H1 (cell line): ENCODE results near the gene RSAD2. TPM values are rescaled to one million over a fixed set of nuclear protein-coding genes. Genes with fewer than 3 reads are reported as not detected.

ENCODE experiments used
- CTCF ChIA-PET: fragments of 300-600 bp; sonication (Branson Sonifier 250); formaldehyde crosslinking; loops from one replicate; lab custom pipeline; 2021; ENCODE audit not compliant: partially characterized antibody; lab: Charles Lee
- POLR2A ChIA-PET: fragments of 300-600 bp; sonication (Branson Sonifier 250); formaldehyde crosslinking; loops from one replicate; lab custom pipeline; 2021; ENCODE audit warnings: inconsistent platforms; ENCODE audit not compliant: partially characterized antibody; lab: Charles Lee
- DNase-seq, 2 experiments: peaks; one replicate each; pipeline versions ENCODE4 v3.0.0 to v3.0.0-alpha.2; 2010 to 2022; ENCODE audit warnings: low spot score in 2 of 2, low read depth in 1 of 2, mixed read lengths in 1 of 2
- FAIRE-seq: peaks from 2 replicates; lab custom pipeline; 2011; peaks lifted over from hg19 to GRCh38; lab: Jason Lieb, UNC
- H2AFZ ChIP-seq: 2 replicates; pipeline ENCODE4 v1.8.1; 2012; ENCODE audit warnings: low read length, inconsistent platforms
- H2AK5ac ChIP-seq: 2 replicates; pipeline ENCODE4 v1.6.1; 2013; ENCODE audit warnings: low read depth, low read length
- H2BK120ac ChIP-seq: replicated peaks from 2 replicates; pipeline ENCODE3; 2013; ENCODE audit warnings: low read depth, low read length, inconsistent platforms
- H2BK12ac ChIP-seq: 2 replicates; pipeline ENCODE4 v1.6.1; 2013; ENCODE audit warnings: low read depth, low read length
- H2BK15ac ChIP-seq: 2 replicates; pipeline ENCODE4 v1.6.1; 2013; ENCODE audit warnings: low read length
- H2BK20ac ChIP-seq: 2 replicates; pipeline ENCODE4 v1.6.1; 2013; ENCODE audit warnings: low read length
- H2BK5ac ChIP-seq: 2 replicates; pipeline ENCODE4 v1.6.1; 2013; ENCODE audit warnings: low read depth, low read length
- H3K14ac ChIP-seq: 2 replicates; pipeline ENCODE4 v1.6.1; 2013; ENCODE audit warnings: inconsistent platforms; ENCODE audit not compliant: insufficient read length
- H3K18ac ChIP-seq: 2 replicates; pipeline ENCODE4 v1.6.1; 2013; ENCODE audit warnings: low read length; ENCODE audit errors: extremely low read depth
- H3K23ac ChIP-seq: 2 replicates; pipeline ENCODE4 v1.6.1; 2013; ENCODE audit warnings: inconsistent platforms; ENCODE audit not compliant: insufficient read length
- H3K23me2 ChIP-seq: 2 replicates; pipeline ENCODE4 v1.6.1; 2013; ENCODE audit warnings: low read depth, low read length
- H3K27ac ChIP-seq: 2 replicates; pipeline ENCODE4 v1.6.1; 2011; ENCODE audit warnings: low read depth, low read length, inconsistent platforms
- H3K27me3 ChIP-seq, 4 experiments: replicated peaks in 1 of 4; 1 replicate in 1 of 4; 2 replicates in 3 of 4; pipeline versions ENCODE4 v1.6.1 to v1.8.1; 2011 to 2013; ENCODE audit warnings: low read length in 3 of 4, mild to moderate bottlenecking in 3 of 4, inconsistent platforms in 2 of 4, mixed read lengths in 2 of 4, moderate library complexity in 1 of 4; ENCODE audit not compliant: control insufficient read depth in 3 of 4, insufficient read depth in 3 of 4; ENCODE audit errors: extremely low read depth in 1 of 4
- H3K36me3 ChIP-seq, 4 experiments: 2 replicates each; pipeline versions ENCODE4 v1.6.1 to v1.8.1; 2011 to 2013; ENCODE audit warnings: mild to moderate bottlenecking in 4 of 4, low read length in 3 of 4, moderate library complexity in 2 of 4, control low read depth in 1 of 4, inconsistent platforms in 1 of 4; ENCODE audit not compliant: insufficient read depth in 4 of 4, control insufficient read depth in 2 of 4
- H3K4ac ChIP-seq: replicated peaks from 2 replicates; pipeline ENCODE3; 2013; ENCODE audit warnings: low read length, low read depth, mixed read lengths, inconsistent platforms; ENCODE audit not compliant: insufficient read length
- H3K4me1 ChIP-seq, 4 experiments: replicated peaks in 1 of 4; 1 replicate in 1 of 4; 2 replicates in 3 of 4; pipeline versions ENCODE4 v1.6.1 to v1.8.1; 2011 to 2013; ENCODE audit warnings: low read length in 3 of 4, inconsistent platforms in 2 of 4, mixed read lengths in 1 of 4; ENCODE audit not compliant: insufficient read depth in 4 of 4, control insufficient read depth in 3 of 4
- H3K4me2 ChIP-seq, 2 experiments: 2 replicates each; pipeline versions ENCODE4 v1.6.1 to v1.8.1; 2011 to 2013; ENCODE audit warnings: low read depth in 2 of 2, low read length in 2 of 2, control low read depth in 1 of 2, inconsistent platforms in 1 of 2, mild to moderate bottlenecking in 1 of 2; ENCODE audit not compliant: insufficient read depth in 1 of 2
- H3K4me3 ChIP-seq, 4 experiments: fragments of 200-600, 300-600 bp in 1 of 4; sonication (generic), shearing (Covaris generic), sonication (Bioruptor Twin) in 1 of 4; 2 replicates each; pipeline versions ENCODE4 v1.5.1 to v1.8.1; 2011 to 2016; ENCODE audit warnings: low read length in 4 of 4, low read depth in 3 of 4, control low read depth in 2 of 4, inconsistent platforms in 2 of 4, mild to moderate bottlenecking in 2 of 4, mixed read lengths in 1 of 4, moderate library complexity in 1 of 4; ENCODE audit not compliant: insufficient read depth in 2 of 4; ENCODE audit errors: extremely low read depth in 1 of 4
- H3K56ac ChIP-seq: replicated peaks from 2 replicates; pipeline ENCODE3; 2013; ENCODE audit warnings: low read depth, mild to moderate bottlenecking, mixed read lengths, low read length, inconsistent platforms; ENCODE audit not compliant: insufficient read length
- H3K79me1 ChIP-seq: 2 replicates; pipeline ENCODE4 v1.6.1; 2013; ENCODE audit warnings: low read depth, low read length, control low read depth
- H3K79me2 ChIP-seq, 2 experiments: 2 replicates each; pipeline versions ENCODE4 v1.6.1 to v1.8.1; 2012 to 2013; ENCODE audit warnings: low read length in 2 of 2, mild to moderate bottlenecking in 2 of 2, inconsistent platforms in 1 of 2; ENCODE audit not compliant: insufficient read depth in 2 of 2, control insufficient read depth in 1 of 2
- H3K9ac ChIP-seq, 4 experiments: replicated peaks in 1 of 4; 1 replicate in 1 of 4; 2 replicates in 3 of 4; pipeline versions ENCODE4 v1.6.1 to v1.8.1; 2011 to 2013; ENCODE audit warnings: low read depth in 3 of 4, low read length in 3 of 4, control low read depth in 2 of 4, mild to moderate bottlenecking in 2 of 4, moderate library complexity in 2 of 4, inconsistent platforms in 1 of 4; ENCODE audit errors: extremely low read depth in 1 of 4
- H3K9me3 ChIP-seq, 2 experiments: 2 replicates each; pipeline versions ENCODE4 v1.6.1 to v1.8.1; 2012 to 2013; ENCODE audit warnings: mild to moderate bottlenecking in 2 of 2, moderate library complexity in 2 of 2, control low read depth in 1 of 2, inconsistent platforms in 1 of 2, low read depth in 1 of 2, low read length in 1 of 2, mixed read lengths in 1 of 2; ENCODE audit not compliant: insufficient read depth in 2 of 2
- H4K20me1 ChIP-seq, 2 experiments: replicated peaks in 1 of 2; 2 replicates each; pipeline versions ENCODE3 to v1.8.1; 2011 to 2013; ENCODE audit warnings: inconsistent platforms in 2 of 2, low read length in 2 of 2, mild to moderate bottlenecking in 1 of 2; ENCODE audit not compliant: insufficient read depth in 2 of 2, control insufficient read depth in 1 of 2
- H4K5ac ChIP-seq: 2 replicates; pipeline ENCODE4 v1.6.1; 2013; ENCODE audit warnings: low read length, low read depth, mixed read lengths, inconsistent platforms; ENCODE audit not compliant: insufficient read length
- H4K8ac ChIP-seq: 2 replicates; pipeline ENCODE4 v1.8.0; 2013; ENCODE audit warnings: mild to moderate bottlenecking, moderate library complexity, low read length, inconsistent platforms; ENCODE audit not compliant: insufficient read depth; ENCODE audit errors: extremely low read depth
- H4K91ac ChIP-seq: replicated peaks from 2 replicates; pipeline ENCODE3; 2013; ENCODE audit warnings: low read length, mixed read lengths, inconsistent platforms; ENCODE audit not compliant: insufficient read length
- BACH1 ChIP-seq: IDR thresholded peaks from 2 replicates; pipeline ENCODE4 v1.6.1; 2012; ENCODE audit warnings: low read length, improper control_type of control experiment
- CBX5 ChIP-seq: fragments of 300-800, 300-1000 bp; sonication (generic); IDR thresholded peaks from 2 replicates; pipeline ENCODE4 v1.7.1; 2016; ENCODE audit warnings: antibody characterized with exemption, low read length, low read depth
- CHD2 ChIP-seq: IDR thresholded peaks from 2 replicates; pipeline ENCODE4 v1.6.1; 2012; ENCODE audit warnings: low read length, improper control_type of control experiment
- EZH2 ChIP-seq: fragments of 200-600 bp; sonication (generic); IDR thresholded peaks from 2 replicates; pipeline ENCODE4 v1.7.1; 2012; ENCODE audit warnings: low read depth, mild to moderate bottlenecking, moderate library complexity, low read length, inconsistent platforms; ENCODE audit not compliant: severe bottlenecking
- HDAC2 ChIP-seq, 2 experiments: fragments of 300-600 bp in 1 of 2; sonication (generic) in 1 of 2; IDR thresholded peaks; 2 replicates each; pipeline ENCODE4 v1.6.1; 2011 to 2012; ENCODE audit warnings: low read depth in 2 of 2, low read length in 2 of 2, mild to moderate bottlenecking in 2 of 2, moderate library complexity in 2 of 2, borderline replicate concordance in 1 of 2, inconsistent platforms in 1 of 2
- JUN ChIP-seq: IDR thresholded peaks from 2 replicates; pipeline ENCODE4 v1.6.1; 2011; ENCODE audit warnings: low read depth, mild to moderate bottlenecking, improper control_type of control experiment, low read length
- KDM1A ChIP-seq: fragments of 200-600, 300-600 bp; sonication (generic); IDR thresholded peaks from 2 replicates; pipeline ENCODE4 v1.7.1; 2016; ENCODE audit warnings: mild to moderate bottlenecking, low read length, borderline replicate concordance
- KDM4A ChIP-seq: IDR thresholded peaks from one replicate; pipeline ENCODE4 v1.7.1; 2012; ENCODE audit warnings: low read depth, mild to moderate bottlenecking, moderate library complexity, low read length, inconsistent platforms; ENCODE audit not compliant: severe bottlenecking
- RNF2 ChIP-seq: fragments of 200-900, 300-1000 bp; sonication (generic); IDR thresholded peaks from 2 replicates; pipeline ENCODE4 v1.7.1; 2016; ENCODE audit warnings: borderline replicate concordance, low read depth, mild to moderate bottlenecking, antibody characterized with exemption, low read length; ENCODE audit not compliant: poor library complexity, severe bottlenecking; ENCODE audit errors: missing control alignments
- TCF12 ChIP-seq: IDR thresholded peaks from 2 replicates; pipeline ENCODE4 v1.6.1; 2011; ENCODE audit warnings: low read depth, mild to moderate bottlenecking, low read length
- WGBS, 2 experiments: shearing (Covaris generic) in 1 of 2; methylation state at CpG; one replicate each; pipeline versions ENCODE4 v1.1.6 to v1.1.7; 2013 to 2015; ENCODE audit warnings: low lambda C conversion rate in 2 of 2, mixed read lengths in 2 of 2, inconsistent platforms in 1 of 2, low coverage in 1 of 2, missing lambda C conversion rate in 1 of 2; ENCODE audit not compliant: insufficient replicate concordance in 2 of 2, insufficient coverage in 1 of 2, insufficient read length in 1 of 2; ENCODE audit errors: extremely low coverage in 1 of 2, missing lambda C conversion rate in 1 of 2; 5-methylcytosine and 5-hydroxymethylcytosine counted together
- polyA plus RNA-seq, 7 experiments: library from polyadenylated mRNA; depleted of rRNA in 3 of 7; stranded (reverse) in 5 of 7; unstranded in 2 of 7; fragments of >200 nt in 5 of 7; fragments of 200-250 nt in 2 of 7; gene quantifications; 1 replicate in 5 of 7; 2 replicates in 1 of 7; 4 replicates in 1 of 7; pipeline versions ENCODE4 v1.2.1 to v1.2.3, GENCODE V29; 2011 to 2013; ENCODE audit warnings: missing spikeins in 2 of 7, mixed read lengths in 2 of 7
- total RNA-seq: library from RNA; stranded (reverse); fragmentation: NEBNext Ultra II Directional; extraction: Animal tissue kit (Norgen Biotek cat#: 25700); gene quantifications from 2 replicates; pipeline ENCODE4 v1.2.1, GENCODE V29; 2021

Gene RSAD2
- total and polyA plus RNA-seq, 2 of the 8 experiments (the other 6 are each of a cell fraction or from before 2014, with no cell fraction given): not detected

DNA sequence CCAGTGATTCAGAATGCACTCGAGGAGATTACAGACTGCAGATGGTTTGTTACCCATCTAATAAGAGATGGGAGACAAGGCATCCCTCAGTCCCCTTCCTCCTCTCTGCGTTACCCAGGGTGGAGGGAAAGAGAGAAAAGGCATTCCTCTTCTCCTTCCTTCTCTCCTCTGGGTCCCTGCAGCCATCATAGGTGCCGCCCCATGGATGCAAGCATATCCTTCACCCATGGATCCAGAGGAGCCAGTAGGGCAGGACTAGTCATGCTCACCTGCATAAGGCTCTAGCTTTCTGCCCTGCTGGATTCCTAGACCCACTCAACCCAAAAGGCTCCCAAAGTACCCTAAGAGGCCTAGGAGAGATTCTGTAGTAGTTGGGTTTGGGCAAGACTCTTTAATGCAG lies 32.3 kb upstream of the RSAD2 start:
- H3K79me1 ChIP-seq: no peaks in the 10 kb centered on the region
- H3K18ac ChIP-seq: no peak overlapping the region
- 60% methylated on average over 3 of the region's 3 CpGs; no CpG with 5 or more reads in 1 of the 2 experiments for WGBS, 2 experiments
- H3K14ac ChIP-seq: no peak overlapping the region
- H3K4me1 ChIP-seq: no peaks in the 10 kb centered on the region
- no peaks in the 10 kb centered on the region for H3K79me2 ChIP-seq
- TF ChIP-seq EZH2: no peak
- TF ChIP-seq KDM4A: no peak
- no peak for TF ChIP-seq JUN
- TF ChIP-seq BACH1: no peak
- TF ChIP-seq RNF2: no peak
- TF ChIP-seq KDM1A: no peak
- 0 out of 2 replicates have a peak, but pooled peaks have one; percentile 96 for TF ChIP-seq CBX5
- peak in 1 of 2 experiments; percentile 38; a peak in 1 of 4 replicates for TF ChIP-seq HDAC2 (IDR thresholded peaks at IDR 0.05; ENCODE audit: borderline replicate concordance in 1 of 2, low read depth in 2 of 2, low read length in 2 of 2)
- TF ChIP-seq TCF12: 0 out of 2 replicates have a peak, but pooled peaks have one; percentile 26
- TF ChIP-seq CHD2: no peak
- TF ChIP-seq, all 59 proteins: peak for 3
- H3K4me3 ChIP-seq: no peak overlapping the region
- no peak overlapping the region for H3K4ac ChIP-seq
- no peak overlapping the region for H4K8ac ChIP-seq
- H2BK15ac ChIP-seq: no peak overlapping the region
- no peaks in the 10 kb centered on the region for H3K27me3 ChIP-seq
- ChIA-PET CTCF (interaction anchor here (0.9 to 1.4 kb wide), 3 partner anchors 20 to 237 kb away, joined by 3 to 4 read pairs (median 3); no protein-coding TSS in a partner anchor), POLR2A (no interaction called here)
- H3K27ac ChIP-seq: no peak overlapping the region
- no peak overlapping the region for H2BK12ac ChIP-seq
- H2AFZ ChIP-seq: no peak overlapping the region
- H2AK5ac ChIP-seq: no peak overlapping the region
- no peak overlapping the region for H2BK5ac ChIP-seq
- H3K9ac ChIP-seq: no peak overlapping the region
- no peaks in the 10 kb centered on the region for H3K23me2 ChIP-seq
- no peak overlapping the region for H2BK20ac ChIP-seq
- H3K36me3 ChIP-seq: no peaks in the 10 kb centered on the region
- H4K20me1 ChIP-seq: no peaks in the 10 kb centered on the region
- DNase-seq: no peak
- H3K56ac ChIP-seq: no peak overlapping the region
- FAIRE-seq: no peak
- no peak overlapping the region for H4K5ac ChIP-seq
- H3K4me2 ChIP-seq: no peak overlapping the region
- no peak overlapping the region for H3K23ac ChIP-seq
- H3K9me3 ChIP-seq: peaks cover 52 to 67% of the 10 kb centered on the region in 2 experiments
- H4K91ac ChIP-seq: no peak overlapping the region
- no peak overlapping the region for H2BK120ac ChIP-seq
